ENCODE data around the gene RAPGEF4. TPM values are rescaled to one million over a fixed set of nuclear protein-coding genes. Genes with fewer than 3 reads are reported as not detected.
"Not testable (repeated sequence)": the region's sequence is repeated elsewhere in the genome, so short reads cannot be mapped to it uniquely, and the experiment has no call there.

RAPGEF4 gene
- total RNA-seq, 4 donors from 2014 or later = 16.1 to 26.2 (median 21.3) TPM

DNA sequence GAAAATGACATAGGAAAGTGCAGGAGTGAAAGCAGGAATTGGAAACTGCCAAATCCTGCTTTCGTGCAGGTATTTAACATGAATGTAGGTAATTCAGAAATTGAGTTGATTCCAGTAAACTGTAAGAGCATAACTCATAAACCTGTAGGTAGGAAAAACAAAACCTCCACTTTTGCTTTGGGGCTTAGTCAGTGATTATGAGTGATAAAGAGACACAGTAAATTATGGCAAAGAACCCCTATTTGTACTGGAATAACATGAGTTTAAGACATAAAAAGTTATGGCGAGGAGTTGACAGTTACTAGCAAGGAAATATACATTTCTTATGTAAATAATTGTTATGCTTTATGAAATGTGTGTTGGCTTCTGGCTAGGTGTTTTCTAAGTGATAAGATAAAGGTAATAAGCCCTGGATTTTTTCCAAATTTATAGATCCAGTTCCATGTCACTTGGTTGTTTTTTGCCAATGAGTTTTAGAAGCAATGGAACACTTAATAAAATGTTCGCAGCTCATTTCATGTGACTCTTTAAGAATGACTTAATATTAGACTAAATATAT is 357.3 kb downstream of the RAPGEF4 start:
- H3K4me3 ChIP-seq = no peak overlapping the region
- H3K4me1 ChIP-seq = peaks cover 5 to 11% of the 10 kb centered on the region in 2 donors
- TF ChIP-seq, protein P1, sequence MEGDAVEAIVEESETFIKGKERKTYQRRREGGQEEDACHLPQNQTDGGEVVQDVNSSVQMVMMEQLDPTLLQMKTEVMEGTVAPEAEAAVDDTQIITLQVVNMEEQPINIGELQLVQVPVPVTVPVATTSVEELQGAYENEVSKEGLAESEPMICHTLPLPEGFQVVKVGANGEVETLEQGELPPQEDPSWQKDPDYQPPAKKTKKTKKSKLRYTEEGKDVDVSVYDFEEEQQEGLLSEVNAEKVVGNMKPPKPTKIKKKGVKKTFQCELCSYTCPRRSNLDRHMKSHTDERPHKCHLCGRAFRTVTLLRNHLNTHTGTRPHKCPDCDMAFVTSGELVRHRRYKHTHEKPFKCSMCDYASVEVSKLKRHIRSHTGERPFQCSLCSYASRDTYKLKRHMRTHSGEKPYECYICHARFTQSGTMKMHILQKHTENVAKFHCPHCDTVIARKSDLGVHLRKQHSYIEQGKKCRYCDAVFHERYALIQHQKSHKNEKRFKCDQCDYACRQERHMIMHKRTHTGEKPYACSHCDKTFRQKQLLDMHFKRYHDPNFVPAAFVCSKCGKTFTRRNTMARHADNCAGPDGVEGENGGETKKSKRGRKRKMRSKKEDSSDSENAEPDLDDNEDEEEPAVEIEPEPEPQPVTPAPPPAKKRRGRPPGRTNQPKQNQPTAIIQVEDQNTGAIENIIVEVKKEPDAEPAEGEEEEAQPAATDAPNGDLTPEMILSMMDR (IDR thresholded peaks at IDR 0.05) = no peak
- TF ChIP-seq POLR2A (IDR thresholded peaks at IDR 0.05) = no peak
- intact Hi-C loops (cut with DNase I; ENCODE audit: low total_unique reads) = no loop called here
- no peaks in the 10 kb centered on the region for H3K9me3 ChIP-seq
- peak overlapping the region; percentile 82 to 92 for H3K27ac ChIP-seq
- H3K36me3 ChIP-seq = no peaks in the 10 kb centered on the region
- no peaks in the 10 kb centered on the region for H3K27me3 ChIP-seq
- DNase-seq = no peak

DNA sequence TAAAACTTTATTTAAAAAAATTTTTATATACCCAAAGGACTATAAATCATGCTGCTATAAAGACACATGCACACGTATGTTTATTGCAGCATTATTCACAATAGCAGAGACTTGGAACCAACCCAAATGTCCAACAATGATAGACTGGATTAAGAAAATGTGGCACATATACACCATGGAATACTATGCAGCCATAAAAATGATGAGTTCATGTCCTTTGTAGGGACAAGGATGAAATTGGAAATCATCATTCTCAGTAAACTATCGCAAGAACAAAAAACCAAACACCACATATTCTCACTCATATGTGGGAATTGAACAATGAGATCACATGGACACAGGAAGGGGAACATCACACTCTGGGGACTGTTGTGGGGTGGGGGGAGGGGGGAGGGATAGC is 358.0 kb downstream of the RAPGEF4 start:
- H3K4me3 ChIP-seq; DNase-seq; H3K9me3 ChIP-seq; intact Hi-C loops (cut with DNase I; ENCODE audit: low total_unique reads); H3K36me3 ChIP-seq; H3K27me3 ChIP-seq: not testable (repeated sequence)
- H3K27ac ChIP-seq = peak overlapping the region; percentile 82 to 92
- H3K4me1 ChIP-seq = peaks cover 5 to 11% of the 10 kb centered on the region in 2 donors

DNA sequence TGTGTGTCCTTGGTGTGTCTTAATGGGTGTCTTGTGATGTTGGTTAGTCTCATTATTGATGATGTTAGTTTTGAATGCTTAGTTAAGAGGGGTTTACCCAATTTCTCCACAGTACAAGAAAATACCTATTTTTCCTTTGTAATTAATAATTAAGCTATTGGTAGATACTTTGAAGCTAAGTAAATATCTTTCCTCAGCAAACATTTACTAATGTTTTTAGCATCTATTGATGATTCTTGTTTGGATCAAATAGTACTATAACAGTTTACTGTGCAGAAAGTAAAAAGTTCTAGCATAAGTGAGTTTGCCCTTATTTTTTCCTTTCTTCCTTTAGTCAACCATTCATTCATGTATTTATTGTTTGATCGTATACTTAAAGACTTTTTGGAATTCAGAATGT is 359.1 kb downstream of the RAPGEF4 start:
- Histone ChIP-seq H3K27me3 (no peaks in the 10 kb centered on the region), H3K4me1 (peaks cover 5 to 11% of the 10 kb centered on the region in 2 donors), H3K9me3 (no peaks in the 10 kb centered on the region), H3K27ac (no peak overlapping the region), H3K4me3 (no peak overlapping the region), H3K36me3 (no peaks in the 10 kb centered on the region)
- no peak for TF ChIP-seq POLR2A (IDR thresholded peaks at IDR 0.05)
- TF ChIP-seq, protein P1 (IDR thresholded peaks at IDR 0.05) = no peak
- intact Hi-C loops (cut with DNase I; ENCODE audit: low total_unique reads) = no loop called here
- DNase-seq = no peak

DNA sequence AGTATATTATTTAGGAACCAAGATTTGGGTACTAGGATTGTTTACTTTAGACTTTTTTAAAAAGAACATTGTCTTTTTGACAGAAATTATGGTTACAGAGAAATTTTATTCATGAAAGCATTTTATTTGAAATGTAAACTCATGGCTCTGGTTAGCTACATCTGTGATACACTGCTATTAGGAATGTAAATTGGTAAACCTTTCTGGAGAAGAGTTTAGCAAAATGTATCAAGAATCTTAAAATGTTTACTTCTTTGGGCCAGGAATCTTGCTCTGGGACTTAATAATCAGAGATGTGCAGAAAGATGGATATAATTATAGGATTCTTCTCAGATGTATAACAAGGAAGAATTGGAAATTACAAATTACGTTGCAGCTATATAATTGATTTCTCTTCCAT is 359.7 kb downstream of the RAPGEF4 start:
- Histone ChIP-seq H3K9me3 (no peaks in the 10 kb centered on the region), H3K27ac (no peak overlapping the region), H3K4me3 (no peak overlapping the region), H3K36me3 (no peaks in the 10 kb centered on the region), H3K27me3 (no peaks in the 10 kb centered on the region), H3K4me1 (peaks cover 4 to 15% of the 10 kb centered on the region in 2 donors)
- TF ChIP-seq, protein P1 (IDR thresholded peaks at IDR 0.05) = no peak
- TF ChIP-seq POLR2A (IDR thresholded peaks at IDR 0.05) = no peak
- intact Hi-C loops (cut with DNase I; ENCODE audit: low total_unique reads) = no loop called here
- DNase-seq = no peak

DNA sequence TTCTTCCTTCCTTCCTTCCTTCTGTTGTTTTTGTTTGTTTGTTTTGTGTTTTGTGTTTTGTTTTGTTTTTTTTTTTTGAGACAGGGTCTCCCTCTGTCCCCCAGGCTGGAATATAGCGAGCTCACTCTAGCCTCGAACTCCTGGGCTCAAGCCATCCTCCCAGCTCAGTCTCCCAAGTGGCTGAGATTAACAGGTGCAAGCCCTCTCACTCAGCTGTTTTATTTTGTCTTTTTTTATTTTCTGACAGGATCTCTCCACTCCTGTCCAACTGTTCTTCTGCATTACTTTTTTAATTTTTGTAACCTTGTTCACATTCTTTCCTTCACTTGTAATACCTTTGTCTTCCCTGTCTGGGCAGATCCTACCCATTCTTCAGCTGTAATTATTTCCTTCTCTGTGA is 363.6 kb downstream of the RAPGEF4 start:
- no peak overlapping the region for H3K4me3 ChIP-seq
- peak overlapping the region in 1 of 2 donors; percentile 28 for H3K27ac ChIP-seq
- no peak for DNase-seq
- H3K4me1 ChIP-seq = peaks cover 0 to 4% of the 10 kb centered on the region in 2 donors
- H3K27me3 ChIP-seq = no peaks in the 10 kb centered on the region
- TF ChIP-seq, protein P1 (IDR thresholded peaks at IDR 0.05) = no peak
- no peak for TF ChIP-seq POLR2A (IDR thresholded peaks at IDR 0.05)
- intact Hi-C loops (cut with DNase I; ENCODE audit: low total_unique reads) = no loop called here
- H3K36me3 ChIP-seq = no peaks in the 10 kb centered on the region
- no peaks in the 10 kb centered on the region for H3K9me3 ChIP-seq

DNA sequence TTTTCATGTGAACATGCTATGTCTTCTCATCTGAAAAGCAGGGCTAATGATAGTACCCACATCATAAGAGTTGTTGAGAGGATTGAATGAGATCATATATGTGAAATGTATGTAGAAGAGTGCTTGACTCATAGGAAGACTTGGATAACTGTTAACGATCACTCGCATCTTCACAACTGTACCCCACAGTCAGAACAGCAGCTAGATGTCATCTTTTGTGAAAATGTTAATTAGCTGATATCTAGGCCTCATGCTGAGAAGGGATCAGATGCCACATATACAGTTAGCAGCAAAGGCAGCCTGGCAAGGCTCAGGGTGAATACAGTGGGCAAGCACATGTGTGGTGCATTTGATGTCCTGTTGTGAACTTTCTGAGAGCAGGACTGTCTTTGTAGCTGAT is 364.2 kb downstream of the RAPGEF4 start:
- Histone ChIP-seq H3K9me3 (no peaks in the 10 kb centered on the region), H3K4me1 (peaks cover 0 to 4% of the 10 kb centered on the region in 2 donors), H3K27ac (peak overlapping the region; percentile 28 to 34), H3K36me3 (no peaks in the 10 kb centered on the region), H3K27me3 (no peaks in the 10 kb centered on the region), H3K4me3 (no peak overlapping the region)
- intact Hi-C loops (cut with DNase I; ENCODE audit: low total_unique reads) = no loop called here
- no peak for DNase-seq
- TF ChIP-seq, protein P1 (IDR thresholded peaks at IDR 0.05) = no peak
- no peak for TF ChIP-seq POLR2A (IDR thresholded peaks at IDR 0.05)
